ENCODE data around the gene MCC.

MCC gene

GRCh38 chr5:113199122-113199905 is 288.9 kb downstream of the MCC start:
- DNase-seq (ENCODE audit: low read depth): no peak

- DNase-seq (ENCODE audit: low read depth): no peak
These were observed 290.6 kb downstream of the MCC start for GRCh38 chr5:113197456-113198200.

GRCh38 chr5:113195771-113196170 is 292.5 kb downstream of the MCC start:
- no peak for DNase-seq (ENCODE audit: low read depth)

- no peak for DNase-seq (ENCODE audit: low read depth)
These were observed 293.0 kb downstream of the MCC start for GRCh38 chr5:113195251-113195650.

GRCh38 chr5:113194591-113194990 is 293.7 kb downstream of the MCC start:
- DNase-seq (ENCODE audit: low read depth): no peak

- DNase-seq (ENCODE audit: low read depth): no peak
These were observed 294.1 kb downstream of the MCC start for GRCh38 chr5:113194125-113194524.

- DNase-seq (ENCODE audit: low read depth): no peak
These were observed 294.8 kb downstream of the MCC start for GRCh38 chr5:113193311-113193978.

- no peak for DNase-seq (ENCODE audit: low read depth)
These were observed 295.7 kb downstream of the MCC start for GRCh38 chr5:113192541-113192940.

- no peak for DNase-seq (ENCODE audit: low read depth)
These were observed 297.9 kb downstream of the MCC start for GRCh38 chr5:113190347-113190746.

- no peak for DNase-seq (ENCODE audit: low read depth)
These were observed 299.0 kb downstream of the MCC start for GRCh38 chr5:113189291-113189690.

- no peak for DNase-seq (ENCODE audit: low read depth)
These were observed 299.8 kb downstream of the MCC start for GRCh38 chr5:113188436-113188835.

- DNase-seq (ENCODE audit: low read depth): no peak
These were observed 300.3 kb downstream of the MCC start for GRCh38 chr5:113187906-113188305.

- DNase-seq (ENCODE audit: low read depth): no peak
These were observed 302.2 kb downstream of the MCC start for GRCh38 chr5:113186061-113186460.

GRCh38 chr5:113183694-113184093 is 304.6 kb downstream of the MCC start:
- no peak for DNase-seq (ENCODE audit: low read depth)

- no peak for DNase-seq (ENCODE audit: low read depth)
These were observed 305.5 kb downstream of the MCC start for GRCh38 chr5:113182658-113183344.

GRCh38 chr5:113181853-113182490 is 306.3 kb downstream of the MCC start:
- no peak for DNase-seq (ENCODE audit: low read depth)

- DNase-seq (ENCODE audit: low read depth): no peak
These were observed 306.8 kb downstream of the MCC start for GRCh38 chr5:113181409-113181808.

- no peak for DNase-seq (ENCODE audit: low read depth)
These were observed 309.1 kb downstream of the MCC start for GRCh38 chr5:113179156-113179555.

- no peak for DNase-seq (ENCODE audit: low read depth)
These were observed 310.0 kb downstream of the MCC start for GRCh38 chr5:113178073-113178779.

- DNase-seq (ENCODE audit: low read depth): no peak
These were observed 311.0 kb downstream of the MCC start for GRCh38 chr5:113177225-113177624.

GRCh38 chr5:113176734-113177133 is 311.5 kb downstream of the MCC start:
- no peak for DNase-seq (ENCODE audit: low read depth)

All from HS-27A (cell line).